DOHH2 (cell line): ENCODE data around the gene PIP5K1C.

Experiments
- H3F3A ChIP-seq: fragments of 200-600 bp; sonication (generic), shearing (Covaris generic); 2 replicates; pipeline ENCODE4 v1.6.0; 2016; ENCODE audit warnings: antibody characterized with exemption, mild to moderate bottlenecking; ENCODE audit not compliant: control insufficient read depth, insufficient read depth
- H3K27ac ChIP-seq: fragments of 200-600 bp; sonication (generic); 2 replicates; pipeline ENCODE4 v1.5.1; 2014; ENCODE audit warnings: low read depth, mild to moderate bottlenecking, low read length, moderate library complexity
- H3K27me3 ChIP-seq: fragments of 200-600 bp; sonication (generic); 2 replicates; pipeline ENCODE4 v1.6.1; 2014; ENCODE audit warnings: mild to moderate bottlenecking, low read length, mixed read lengths; ENCODE audit not compliant: control insufficient read depth
- H3K36me3 ChIP-seq: fragments of 200-600 bp; sonication (generic); 2 replicates; pipeline ENCODE4 v1.6.1; 2014; ENCODE audit warnings: mild to moderate bottlenecking, low read length, moderate library complexity, mixed read lengths; ENCODE audit not compliant: control insufficient read depth
- H3K4me1 ChIP-seq: fragments of 200-600 bp; sonication (generic); 2 replicates; pipeline ENCODE4 v1.6.1; 2014; ENCODE audit warnings: mild to moderate bottlenecking, low read length, mixed read lengths; ENCODE audit not compliant: control insufficient read depth
- H3K4me2 ChIP-seq: fragments of 200-600 bp; sonication (generic); 2 replicates; pipeline ENCODE4 v1.6.0; 2014; ENCODE audit warnings: mild to moderate bottlenecking, low read length, moderate library complexity
- H3K4me3 ChIP-seq: fragments of 200-600 bp; sonication (generic); 2 replicates; pipeline ENCODE4 v1.5.1; 2014; ENCODE audit warnings: mild to moderate bottlenecking, low read length, mixed read lengths
- H3K79me2 ChIP-seq: fragments of 200-600 bp; sonication (generic); 2 replicates; pipeline ENCODE4 v1.6.1; 2014; ENCODE audit warnings: mild to moderate bottlenecking, low read length, mixed read lengths; ENCODE audit not compliant: control insufficient read depth
- H3K9me2 ChIP-seq: fragments of 200-600 bp; sonication (generic); replicated peaks from 2 replicates; pipeline ENCODE4 v1.6.1; 2014; ENCODE audit warnings: mild to moderate bottlenecking, low read length, mixed read lengths; ENCODE audit not compliant: control insufficient read depth
- H3K9me3 ChIP-seq: fragments of 200-600 bp; sonication (generic); 2 replicates; pipeline ENCODE4 v1.6.1; 2014; ENCODE audit warnings: antibody characterized with exemption, low read length, mixed read lengths; ENCODE audit not compliant: control insufficient read depth, insufficient read depth
- H4K20me1 ChIP-seq: fragments of 200-600 bp; sonication (generic); 2 replicates; pipeline ENCODE4 v1.6.0; 2014; ENCODE audit warnings: low read depth, mild to moderate bottlenecking, antibody characterized with exemption, low read length, moderate library complexity; ENCODE audit not compliant: control insufficient read depth, insufficient read depth
- CTCF ChIP-seq: fragments of 200-600 bp; sonication (generic); IDR thresholded peaks from one replicate; pipeline ENCODE4 v1.5.1; 2014; ENCODE audit warnings: antibody characterized with exemption, mild to moderate bottlenecking, low read depth, low read length; ENCODE audit not compliant: poor library complexity, severe bottlenecking
- EZH2phosphoT487 ChIP-seq: fragments of 200-600 bp; sonication (generic); IDR thresholded peaks from 2 replicates; pipeline ENCODE4 v1.6.1; 2017; ENCODE audit warnings: borderline replicate concordance, mild to moderate bottlenecking, antibody characterized with exemption, low read length, moderate library complexity, mixed read lengths

The PIP5K1C gene

GRCh38 chr19:3637621-3638020 lies 62.6 kb downstream of the PIP5K1C start:
- Histone ChIP-seq H3K4me1 (no peaks in the 10 kb centered on the region), H3K36me3 (no peaks in the 10 kb centered on the region), H3K4me3 (no peak overlapping the region)

GRCh38 chr19:3636962-3637361 lies 63.3 kb downstream of the PIP5K1C start:
- no peaks in the 10 kb centered on the region for H4K20me1 ChIP-seq
- no peak overlapping the region for H3K4me3 ChIP-seq
- no peaks in the 10 kb centered on the region for H3K79me2 ChIP-seq
- H3K9me3 ChIP-seq, result no peaks in the 10 kb centered on the region
- H3K27me3 ChIP-seq, result no peaks in the 10 kb centered on the region
- H3K27ac ChIP-seq, result no peak overlapping the region
- TF ChIP-seq CTCF (no peak), EZH2phosphoT487 (no peak)
- no peaks in the 10 kb centered on the region for H3K4me1 ChIP-seq
- no peaks in the 10 kb centered on the region for H3K36me3 ChIP-seq
- no peaks in the 10 kb centered on the region for H3K9me2 ChIP-seq
- H3K4me2 ChIP-seq, result no peak overlapping the region
- no peaks in the 10 kb centered on the region for H3F3A ChIP-seq

More at GRCh38 chr19:3637621-3638020, 62.6 kb downstream of the PIP5K1C start:
- Histone ChIP-seq H3K27me3 (no peaks in the 10 kb centered on the region), H3K9me3 (no peaks in the 10 kb centered on the region), H3K79me2 (no peaks in the 10 kb centered on the region), H3F3A (no peaks in the 10 kb centered on the region), H3K9me2 (no peaks in the 10 kb centered on the region), H4K20me1 (no peaks in the 10 kb centered on the region), H3K4me2 (no peak overlapping the region), H3K27ac (no peak overlapping the region)
- no peak for TF ChIP-seq EZH2phosphoT487
- TF ChIP-seq CTCF, result no peak

GRCh38 chr19:3636506-3636905 lies 63.8 kb downstream of the PIP5K1C start:
- H4K20me1 ChIP-seq, result no peaks in the 10 kb centered on the region
- no peak for TF ChIP-seq CTCF
- no peaks in the 10 kb centered on the region for H3K36me3 ChIP-seq

GRCh38 chr19:3634496-3635045 lies 65.7 kb downstream of the PIP5K1C start:
- TF ChIP-seq CTCF (no peak), EZH2phosphoT487 (no peak)
- Histone ChIP-seq H3K9me2 (no peaks in the 10 kb centered on the region), H3K27me3 (no peaks in the 10 kb centered on the region), H3K27ac (no peak overlapping the region), H3F3A (no peaks in the 10 kb centered on the region), H3K79me2 (no peaks in the 10 kb centered on the region), H3K36me3 (no peaks in the 10 kb centered on the region), H4K20me1 (no peaks in the 10 kb centered on the region), H3K9me3 (no peaks in the 10 kb centered on the region), H3K4me2 (no peak overlapping the region), H3K4me1 (no peaks in the 10 kb centered on the region), H3K4me3 (no peak overlapping the region)

More at GRCh38 chr19:3636506-3636905, 63.8 kb downstream of the PIP5K1C start:
- Histone ChIP-seq H3K27me3 (no peaks in the 10 kb centered on the region), H3K4me3 (no peak overlapping the region), H3K79me2 (no peaks in the 10 kb centered on the region), H3K9me2 (no peaks in the 10 kb centered on the region), H3F3A (no peaks in the 10 kb centered on the region), H3K4me1 (no peaks in the 10 kb centered on the region), H3K4me2 (no peak overlapping the region), H3K27ac (no peak overlapping the region), H3K9me3 (no peaks in the 10 kb centered on the region)
